ENCODE measurements around the gene RBKS.
"Not testable (repeated sequence)": the region's sequence is repeated elsewhere in the genome, so short reads cannot be mapped to it uniquely, and the experiment has no call there.

RBKS gene

DNA sequence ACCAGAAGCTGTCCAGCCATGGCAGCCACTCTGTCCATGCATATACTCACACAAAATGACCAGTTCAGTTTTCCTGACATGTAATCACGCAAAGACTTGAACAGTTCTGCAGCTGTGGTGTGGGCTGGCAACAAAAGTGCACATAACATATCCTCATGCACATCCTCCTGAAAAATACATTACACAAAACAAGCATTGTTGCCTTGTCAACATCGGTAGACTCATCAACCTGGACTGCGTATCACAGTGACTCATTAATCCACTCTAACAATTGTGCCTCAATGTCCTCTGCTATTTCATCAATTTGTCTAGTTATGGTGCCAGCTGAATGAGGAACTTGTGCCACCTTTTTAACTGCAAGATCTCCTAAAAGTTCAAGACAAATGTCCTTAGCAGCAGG lies 19.5 kb downstream of the RBKS start:
- no peak for DNase-seq (ENCODE audit: low spot score)

DNA sequence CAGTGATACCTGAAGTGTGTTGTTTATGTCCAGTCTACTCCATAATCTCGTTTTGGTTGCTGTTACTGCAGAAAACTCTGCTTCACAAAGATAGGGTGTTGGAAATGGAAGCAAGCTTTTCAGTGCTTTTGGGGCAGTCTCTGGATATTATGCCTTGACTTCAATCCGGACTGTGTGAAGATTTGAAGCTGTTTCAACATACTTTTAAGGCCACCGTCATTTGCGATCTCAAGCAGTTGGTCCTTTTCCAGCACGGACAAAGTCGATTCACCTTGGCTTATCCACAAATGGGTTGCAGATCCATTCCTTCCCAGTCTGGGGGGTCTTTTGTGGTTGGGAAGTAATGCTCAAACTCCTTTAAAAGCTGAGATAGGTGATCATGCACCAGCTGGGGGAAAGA lies 20.4 kb downstream of the RBKS start:
- no peak for DNase-seq (ENCODE audit: low spot score)

DNA sequence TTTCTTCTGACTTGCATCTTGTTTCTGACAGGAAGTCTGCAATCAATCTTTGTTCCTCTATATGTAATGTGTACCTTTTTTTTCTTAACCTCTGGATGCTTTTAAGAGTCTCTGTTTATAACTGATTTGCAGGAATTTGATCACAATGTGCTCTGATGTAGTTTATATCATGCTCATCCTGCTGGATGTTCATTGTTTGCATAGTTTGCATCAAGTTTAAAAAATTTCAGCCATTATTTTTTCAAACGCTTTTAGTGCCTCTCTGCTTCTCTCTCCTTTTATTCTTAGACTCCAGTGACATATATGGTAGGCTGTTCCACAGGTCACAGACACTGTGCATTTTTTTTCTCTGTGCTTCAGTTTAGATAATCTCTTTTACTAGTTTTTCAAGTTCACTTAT lies 23.9 kb downstream of the RBKS start:
- no peak for DNase-seq (ENCODE audit: low spot score)

DNA sequence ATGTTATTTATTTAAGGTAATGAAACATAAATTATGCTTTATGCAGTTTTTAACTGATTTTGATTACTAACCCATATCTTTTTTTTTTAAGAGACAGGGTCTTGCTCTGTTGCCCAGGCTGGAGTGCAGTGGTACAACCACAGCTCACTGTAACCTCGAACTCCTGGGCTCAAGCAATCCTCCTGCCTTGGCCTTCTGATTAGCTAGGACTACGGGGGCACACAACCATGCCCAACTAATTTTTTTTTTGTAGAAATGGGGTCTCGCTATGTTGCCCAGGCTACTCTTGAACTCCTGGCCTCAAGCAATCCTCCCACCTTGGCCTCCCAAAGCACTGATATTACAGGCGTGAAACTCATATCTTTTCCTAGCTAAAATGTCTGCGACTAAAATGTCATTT lies 26.2 kb downstream of the RBKS start:
- not testable (repeated sequence) for DNase-seq (ENCODE audit: low spot score)

DNA sequence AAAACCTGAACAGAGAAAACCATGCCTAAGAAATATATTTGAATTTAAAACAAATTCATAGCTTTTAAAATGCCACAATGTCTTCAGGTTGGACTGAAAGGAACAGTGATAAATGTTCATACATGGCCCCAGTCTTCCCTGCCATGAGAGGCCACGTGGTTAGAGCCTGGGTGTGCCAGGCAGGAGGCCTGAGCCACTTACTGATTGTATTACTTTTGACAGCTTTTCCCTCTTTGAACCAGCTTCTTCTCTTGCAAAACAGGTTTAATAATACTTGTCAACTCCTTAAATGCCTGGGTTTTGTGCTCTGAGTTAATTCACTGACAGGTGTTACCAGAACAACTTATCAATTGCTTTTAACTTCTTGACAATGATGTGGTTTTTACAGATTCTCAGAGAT lies 27.0 kb downstream of the RBKS start:
- DNase-seq (ENCODE audit: low spot score): no peak

DNA sequence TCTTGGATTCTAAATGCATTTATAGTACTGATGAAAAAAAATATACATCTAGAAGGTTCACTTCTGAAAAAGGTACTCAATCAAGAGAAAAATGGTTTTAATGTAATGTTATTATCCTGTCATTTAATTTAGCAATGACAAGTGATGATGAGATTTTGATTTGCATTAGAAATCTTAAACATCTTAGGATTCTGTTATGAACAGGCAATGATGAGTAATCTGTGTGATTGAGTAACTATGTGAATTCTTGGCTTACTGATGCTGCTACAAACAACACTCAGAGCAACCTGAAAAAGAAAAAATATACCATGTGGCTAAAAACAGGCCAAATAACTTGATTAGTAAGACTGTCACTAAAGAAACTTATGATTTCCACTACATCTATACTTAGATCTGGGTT lies 30.1 kb downstream of the RBKS start:
- no peak for DNase-seq (ENCODE audit: low spot score)

DNA sequence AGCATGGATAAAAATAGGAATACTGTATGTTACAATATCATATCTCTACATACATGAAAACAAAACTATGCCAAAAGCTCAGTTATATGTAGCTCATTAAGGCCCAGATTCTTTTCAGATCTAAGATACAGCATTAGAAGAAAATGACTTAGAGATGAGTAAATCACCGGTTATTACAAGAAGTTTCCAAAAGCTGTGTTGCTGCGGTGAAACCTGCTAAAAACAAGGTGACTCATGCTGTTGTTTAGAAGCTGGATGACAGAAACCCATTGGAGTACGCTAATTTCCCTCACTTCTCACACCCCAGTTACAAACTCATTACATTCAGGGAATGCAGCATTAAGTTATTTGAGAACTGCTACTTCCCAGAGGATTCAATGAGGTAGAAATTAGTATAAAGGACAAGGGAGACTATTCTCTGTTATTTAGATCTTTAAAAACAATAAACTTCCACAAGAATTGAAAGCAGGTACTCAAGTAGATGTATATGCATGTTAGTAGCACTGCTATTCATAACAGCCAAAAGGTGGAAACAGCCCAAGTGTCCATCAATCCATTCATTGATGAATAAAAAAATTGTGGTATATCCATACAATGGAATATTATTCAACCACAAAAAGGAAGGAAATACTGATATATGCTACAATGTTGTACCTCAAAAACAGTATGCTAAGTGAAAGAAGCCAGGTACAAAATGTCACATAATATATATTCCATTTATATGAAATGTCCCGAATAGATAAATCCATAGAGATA lies 32.6 kb downstream of the RBKS start:
- DNase-seq (ENCODE audit: low spot score): no peak

DNA sequence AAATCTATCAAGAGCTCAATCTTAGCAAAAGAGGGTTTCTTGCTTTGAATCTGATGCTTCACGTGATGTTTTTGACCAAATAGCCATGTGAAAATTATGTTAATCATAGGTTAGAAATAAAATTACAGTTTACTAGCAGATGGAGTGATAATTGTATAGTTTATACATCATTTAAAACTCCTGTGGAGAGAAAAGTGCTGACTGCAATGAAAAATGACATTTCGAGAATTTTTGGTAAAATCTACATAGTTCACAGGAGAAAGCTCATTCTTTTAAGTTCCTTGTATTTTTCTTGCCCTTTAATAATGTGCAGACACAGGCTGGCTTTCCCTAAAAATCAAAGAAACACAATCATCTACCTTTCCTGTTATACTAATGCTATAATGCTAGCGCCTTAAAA lies 33.2 kb downstream of the RBKS start:
- DNase-seq (ENCODE audit: low spot score): no peak

DNA sequence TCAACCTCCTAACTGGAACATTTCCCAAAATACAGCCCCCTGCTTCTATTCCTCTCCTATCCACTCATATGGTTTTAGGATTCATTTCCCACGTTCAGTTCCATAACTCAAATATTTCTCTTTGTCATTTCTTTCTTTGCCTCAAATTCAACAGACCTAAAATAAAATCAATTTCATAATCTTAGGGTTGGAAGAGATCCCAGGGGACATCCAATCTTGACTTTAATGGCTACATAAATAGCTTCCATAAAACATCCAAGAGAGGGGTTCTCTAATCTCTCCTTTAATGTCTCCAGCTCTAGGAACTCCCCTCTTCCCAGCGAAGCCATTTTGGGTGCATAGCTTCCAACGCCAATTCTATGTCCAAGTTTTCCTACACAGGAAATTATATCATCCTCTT lies 33.8 kb downstream of the RBKS start:
- no peak for DNase-seq (ENCODE audit: low spot score)

DNA sequence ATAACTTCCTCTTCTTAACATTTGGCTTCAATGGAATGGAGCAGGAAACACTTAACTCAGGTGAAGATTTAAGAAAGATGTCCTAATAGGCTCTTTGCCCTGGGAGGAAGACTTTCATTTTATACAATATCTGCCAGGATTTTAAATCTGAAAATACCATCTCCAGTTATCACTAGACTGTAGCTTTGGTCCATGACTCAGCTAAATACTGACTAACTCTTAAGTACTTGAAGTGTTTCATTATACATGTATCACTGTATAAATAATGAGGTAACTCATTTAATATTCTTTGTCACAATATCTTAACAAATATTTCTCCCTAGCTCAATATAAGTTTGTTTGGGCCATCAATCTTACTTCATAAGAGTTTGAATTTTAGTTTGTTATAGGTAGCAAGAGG lies 34.7 kb downstream of the RBKS start:
- DNase-seq (ENCODE audit: low spot score): no peak

DNA sequence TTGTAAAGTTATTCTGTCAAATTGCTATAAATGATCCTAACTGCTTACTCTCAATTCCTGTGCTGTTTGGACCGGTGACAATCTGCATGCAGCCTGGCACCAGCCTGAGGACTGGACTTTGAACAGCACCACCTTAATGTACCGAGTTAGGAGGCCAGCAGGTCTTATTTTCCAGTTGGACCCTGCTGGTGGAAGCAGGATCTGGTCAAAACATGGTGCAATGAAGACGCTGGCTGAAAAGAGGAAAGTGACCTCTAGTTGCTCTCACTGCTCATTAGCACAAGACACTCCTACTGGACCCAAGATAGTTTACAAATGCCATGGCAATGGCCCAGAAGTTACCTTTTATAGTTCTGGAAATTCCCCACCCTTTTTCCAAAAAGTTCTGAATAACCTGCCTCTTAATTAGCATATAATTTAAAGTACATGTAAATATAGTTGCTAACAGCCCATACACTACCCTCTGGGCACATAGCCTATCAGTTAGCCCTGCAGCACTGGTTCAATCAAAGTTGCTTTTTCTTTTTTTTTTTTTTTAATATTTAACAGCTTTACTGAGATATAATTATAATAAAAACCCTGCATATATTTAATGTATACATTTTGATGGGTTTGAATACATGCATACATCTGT lies 35.8 kb downstream of the RBKS start:
- DNase-seq (ENCODE audit: low spot score): no peak

DNA sequence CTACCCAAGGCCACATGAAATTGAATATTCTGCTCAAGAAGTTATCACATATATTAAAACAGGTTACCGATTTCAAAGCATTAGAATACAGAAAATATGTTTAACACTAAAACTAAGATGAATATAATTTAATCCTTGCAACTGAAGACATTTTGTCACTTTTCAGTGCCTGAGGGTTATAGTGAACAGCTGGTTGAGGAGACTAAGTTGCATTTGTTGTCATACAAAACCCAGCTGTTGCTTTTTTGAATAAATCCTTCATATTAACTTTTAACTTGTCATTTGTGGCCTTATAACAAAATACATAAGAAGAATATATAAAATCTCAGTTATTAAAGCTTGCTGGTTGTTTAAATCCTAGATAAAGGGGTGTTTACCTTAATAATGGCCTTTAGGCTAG lies 37.5 kb downstream of the RBKS start:
- DNase-seq (ENCODE audit: low spot score): no peak

DNA sequence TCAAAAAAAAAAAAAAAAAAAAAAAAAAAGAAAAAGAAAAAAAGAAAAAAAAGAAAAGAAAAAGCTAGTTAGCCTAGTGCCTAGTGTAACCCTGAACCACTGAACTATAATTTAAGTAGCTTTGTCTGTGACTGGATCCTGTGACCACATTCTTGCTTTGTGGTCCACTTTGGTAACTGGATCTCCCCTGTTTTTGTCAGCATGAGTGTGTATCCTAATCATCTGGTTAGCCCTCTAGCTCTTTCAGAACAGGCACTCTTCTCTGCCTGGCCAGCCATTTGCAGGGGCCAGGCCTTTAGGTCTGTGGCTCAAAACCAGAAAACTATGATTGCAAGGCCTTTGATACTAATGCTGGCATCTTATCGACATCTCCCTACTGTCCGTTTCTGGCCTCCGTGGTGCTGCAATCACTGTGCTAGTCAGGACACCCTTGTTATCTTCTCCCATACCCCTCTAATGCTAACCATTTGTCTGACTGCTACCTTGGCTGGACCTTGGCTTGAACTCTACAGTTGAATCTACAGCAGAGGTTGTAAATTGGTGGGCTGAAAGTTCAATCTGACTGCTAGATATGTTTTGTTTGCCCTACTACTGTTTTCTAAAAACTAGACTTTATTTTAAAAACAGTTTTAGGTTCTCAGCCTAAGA lies 40.5 kb downstream of the RBKS start:
- DNase-seq (ENCODE audit: low spot score): no peak

DNA sequence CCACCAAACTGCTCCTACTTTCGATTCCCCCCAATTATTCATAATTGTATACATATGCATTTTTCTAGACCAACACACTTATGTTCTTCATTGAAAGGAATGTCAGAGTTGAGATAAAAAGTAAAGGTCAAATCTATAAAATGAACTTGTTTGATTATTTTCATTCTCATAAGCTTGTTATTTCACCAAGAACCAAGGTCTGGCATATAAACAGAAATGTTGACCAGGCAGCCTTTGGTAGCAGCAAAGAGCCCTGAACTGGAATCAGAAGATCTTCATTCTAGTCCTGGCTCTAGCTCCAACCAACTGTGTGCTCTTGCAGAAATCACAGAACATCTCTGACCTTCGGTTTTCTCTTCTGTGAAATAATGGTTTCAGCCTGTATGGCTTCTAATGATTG lies 42.9 kb downstream of the RBKS start:
- DNase-seq (ENCODE audit: low spot score): no peak

DNA sequence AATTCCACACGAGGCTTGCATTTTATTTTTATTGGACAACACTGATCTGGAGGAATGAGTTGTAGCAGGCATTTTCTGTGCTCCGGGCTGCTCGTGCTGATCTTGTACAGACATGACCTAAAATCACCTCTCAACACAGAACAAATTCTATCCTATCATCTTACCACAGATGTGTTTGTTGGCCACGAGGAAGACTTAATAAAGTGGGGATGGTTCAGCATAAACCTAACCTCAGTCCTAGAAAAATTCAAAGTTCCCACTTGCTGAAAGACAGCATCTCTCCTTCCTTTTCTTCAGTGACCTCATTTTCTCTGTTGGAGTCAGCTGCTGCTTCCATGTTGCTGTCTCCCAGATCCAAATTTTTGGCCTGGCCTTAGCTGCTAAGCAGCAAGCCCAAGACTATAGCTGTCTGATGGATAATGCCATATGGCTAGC lies 45.3 kb downstream of the RBKS start:
- DNase-seq (ENCODE audit: low spot score): no peak

DNA sequence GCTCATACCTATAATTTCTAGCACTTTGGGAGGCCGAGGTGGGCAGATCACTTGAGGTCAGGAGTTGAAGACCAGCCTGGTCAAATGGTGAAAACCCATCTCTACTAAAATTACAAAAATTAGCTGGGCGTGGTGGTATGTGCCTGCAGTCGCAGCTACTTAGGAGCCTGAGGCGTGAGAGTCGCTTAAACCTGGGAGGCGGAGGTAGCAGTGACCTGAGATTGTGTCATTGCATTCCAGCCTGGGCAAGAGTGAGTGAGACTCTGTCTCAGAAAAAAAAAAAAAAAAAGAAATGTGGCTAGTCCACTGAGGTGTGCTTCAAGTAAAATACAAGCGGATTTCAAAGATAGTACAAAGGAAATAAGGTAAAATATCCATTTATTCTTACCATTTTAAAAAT lies 46.2 kb downstream of the RBKS start:
- no peak for DNase-seq (ENCODE audit: low spot score)

DNA sequence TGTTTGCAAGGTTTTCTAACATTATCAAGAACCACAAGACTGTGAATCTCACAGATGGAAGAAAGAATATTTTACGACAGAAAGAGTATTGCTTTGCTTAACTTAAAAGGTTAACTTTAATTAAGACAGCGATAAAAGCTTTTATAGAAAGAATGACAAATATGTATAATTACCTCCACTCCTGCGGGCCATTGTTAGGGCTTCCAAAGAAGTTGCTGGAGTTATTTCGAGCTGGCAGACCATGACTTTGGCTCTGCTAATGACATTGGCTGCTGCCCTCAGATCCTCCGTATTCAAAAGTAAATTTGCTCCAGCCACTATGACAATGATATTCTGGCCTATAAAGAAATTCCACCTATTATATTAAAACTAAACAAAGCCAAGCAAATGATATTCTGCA lies 47.3 kb downstream of the RBKS start:
- no peak for DNase-seq (ENCODE audit: low spot score)

DNA sequence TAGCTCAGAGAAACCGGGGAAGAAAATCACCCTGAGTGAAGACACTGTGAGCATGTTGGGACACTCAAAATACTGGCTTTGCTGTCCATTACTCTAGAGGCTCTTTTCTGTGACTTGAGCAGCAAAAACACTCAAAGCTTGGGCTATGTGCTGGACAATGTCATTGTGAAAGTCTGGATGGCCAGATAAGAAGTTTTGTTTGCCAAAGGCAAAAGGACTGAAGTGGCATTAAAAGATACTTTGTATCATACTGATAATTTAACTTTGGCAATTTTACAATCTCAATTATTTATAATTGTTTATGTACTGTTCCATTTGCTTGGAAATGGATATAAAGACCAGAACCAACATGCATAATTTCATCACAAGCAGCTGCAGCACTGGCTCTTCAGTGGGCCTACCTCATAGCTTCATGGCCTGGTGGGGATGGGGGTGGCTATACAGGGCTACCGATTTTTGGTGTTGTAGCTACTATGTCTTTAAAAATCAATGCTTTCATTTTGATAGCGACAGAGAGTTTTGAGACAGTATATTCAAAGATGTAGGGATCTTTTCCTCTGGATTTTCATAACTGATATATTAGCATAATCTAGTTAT lies 51.1 kb downstream of the RBKS start:
- no peak for DNase-seq (ENCODE audit: low spot score)

DNA sequence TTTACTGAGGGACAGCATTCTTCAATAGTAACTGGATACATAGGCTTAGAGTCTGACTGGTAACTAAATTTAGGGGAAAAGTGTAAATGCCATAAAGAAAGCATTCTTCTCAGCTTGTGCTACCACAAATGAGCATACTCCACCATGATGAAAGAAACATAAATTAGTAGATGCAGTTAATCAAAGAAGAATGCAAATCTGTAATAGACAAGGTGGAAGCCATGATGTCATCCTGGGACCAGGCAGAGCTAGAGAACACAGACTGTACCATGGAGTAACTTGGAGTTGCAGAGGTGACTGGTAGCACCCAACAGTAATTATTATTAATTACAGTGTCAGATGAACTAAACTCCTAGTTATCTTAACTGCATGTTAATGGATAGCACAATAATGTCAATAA lies 51.7 kb downstream of the RBKS start:
- DNase-seq (ENCODE audit: low spot score): no peak

DNA sequence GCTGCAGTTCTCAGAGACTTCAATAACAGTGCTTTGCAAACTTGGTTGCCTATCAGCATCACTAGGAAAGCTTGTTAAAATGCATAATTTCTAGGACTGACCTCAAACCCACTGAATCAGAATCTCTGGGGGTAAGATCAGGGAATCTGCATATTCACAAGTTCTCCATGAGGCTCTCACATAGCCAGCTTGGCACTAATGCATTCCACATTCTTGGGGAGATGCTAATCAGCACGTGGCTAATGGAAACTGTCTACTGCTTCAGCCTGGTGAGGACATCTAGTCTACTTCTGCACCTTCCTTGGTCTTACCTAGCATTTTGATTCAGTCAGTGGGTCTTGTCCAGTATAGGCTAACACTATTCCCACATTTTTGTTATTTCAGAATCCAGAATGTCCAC lies 56.3 kb downstream of the RBKS start:
- DNase-seq (ENCODE audit: low spot score): no peak

DNA sequence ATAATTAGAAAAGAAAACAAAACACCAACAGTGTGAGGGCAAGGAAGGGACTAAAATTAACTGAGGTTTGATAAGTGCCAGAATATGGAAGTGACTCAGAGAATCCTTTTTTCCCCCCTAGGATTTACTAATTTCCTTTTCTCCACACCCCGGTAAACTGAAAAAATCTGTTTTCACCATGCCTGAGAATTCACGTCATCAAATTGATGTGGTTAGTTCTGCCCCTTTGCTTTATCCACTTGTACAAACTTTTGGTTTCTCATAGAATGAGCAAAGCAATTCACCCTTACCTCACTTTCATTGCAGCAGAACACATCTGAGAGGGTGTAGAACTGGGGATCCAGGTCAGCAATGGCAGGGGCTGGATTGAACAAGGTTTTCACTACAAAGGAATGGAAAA lies 57.8 kb downstream of the RBKS start:
- no peak for DNase-seq (ENCODE audit: low spot score)

DNA sequence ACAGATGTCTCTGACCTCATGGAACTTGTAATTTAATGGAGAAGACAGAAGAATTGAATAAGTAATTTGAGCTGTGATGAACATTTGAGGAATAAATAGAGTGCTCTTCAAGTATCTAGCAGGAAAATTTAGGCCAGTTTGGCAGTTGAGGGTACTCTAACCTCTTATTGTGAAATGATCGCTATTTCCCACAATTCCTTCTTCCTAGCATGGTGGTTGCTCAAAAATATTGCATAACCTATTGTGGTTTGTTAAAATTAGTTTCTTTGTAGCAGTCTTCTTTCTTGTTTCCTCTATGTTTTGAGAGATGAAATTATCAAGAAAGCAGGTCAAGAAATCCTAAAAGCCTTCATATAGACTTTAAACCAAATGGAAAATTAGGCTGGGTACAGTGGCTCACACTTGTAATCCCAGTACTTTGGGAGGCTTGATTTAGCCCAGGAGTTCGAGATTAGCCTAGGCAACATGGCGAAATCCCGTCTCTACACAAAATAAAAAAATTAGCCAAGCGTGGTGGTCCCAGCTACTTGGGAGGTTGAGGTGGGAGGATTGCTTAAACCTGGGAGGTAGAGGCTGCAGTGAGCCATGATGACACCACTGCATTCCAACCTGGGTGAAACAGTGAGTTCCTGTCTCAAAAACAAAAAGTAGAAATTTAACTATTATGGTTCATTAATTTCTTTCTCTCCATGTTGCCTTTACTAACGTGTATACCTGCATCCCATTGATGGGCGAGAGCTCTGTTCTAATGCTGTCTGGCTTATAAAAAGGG lies 58.7 kb downstream of the RBKS start:
- no peak for DNase-seq (ENCODE audit: low spot score)

Data from D341Med (cell line).